ENCODE data around the gene PDSS2. TPM values are rescaled to one million over a fixed set of nuclear protein-coding genes. Genes with fewer than 3 reads are reported as not detected.
"Not testable (repeated sequence)": the region's sequence is repeated elsewhere in the genome, so short reads cannot be mapped to it uniquely, and the experiment has no call there.

The PDSS2 gene
- total RNA-seq, 2 donors from 2014 or later, result 11.4 to 12.3 TPM

GRCh38 chr6:107209406-107210305 is 249.7 kb downstream of the PDSS2 start:
- H3K4me1 Mint-ChIP-seq, result no peaks in the 10 kb centered on the region
- no peak for DNase-seq
- H3K27me3 Mint-ChIP-seq, result no peaks in the 10 kb centered on the region
- no peak for ATAC-seq
- no peaks in the 10 kb centered on the region for H3K36me3 Mint-ChIP-seq (ENCODE audit: low read depth)
- no peak overlapping the region for H3K27ac Mint-ChIP-seq
- H3K9me3 ChIP-seq (ENCODE audit: control insufficient read depth, low read length, poor library complexity, severe bottlenecking), result no peaks in the 10 kb centered on the region
- no peak overlapping the region for H3K4me3 Mint-ChIP-seq

GRCh38 chr6:107207251-107207873 is 252.0 kb downstream of the PDSS2 start:
- no peaks in the 10 kb centered on the region for H3K9me3 ChIP-seq (ENCODE audit: control insufficient read depth, low read length, poor library complexity, severe bottlenecking)
- DNase-seq (no peak), ATAC-seq (no peak)
- no peaks in the 10 kb centered on the region for H3K36me3 Mint-ChIP-seq (ENCODE audit: low read depth)
- no peaks in the 10 kb centered on the region for H3K27me3 Mint-ChIP-seq
- no peak overlapping the region for H3K4me3 Mint-ChIP-seq
- H3K27ac Mint-ChIP-seq, result no peak overlapping the region
- H3K4me1 Mint-ChIP-seq, result no peaks in the 10 kb centered on the region

- no peaks in the 10 kb centered on the region for H3K9me3 ChIP-seq (ENCODE audit: control insufficient read depth, low read length, poor library complexity, severe bottlenecking)
- Mint-ChIP-seq H3K27ac (no peak overlapping the region), H3K4me3 (no peak overlapping the region), H3K27me3 (no peaks in the 10 kb centered on the region), H3K36me3 (ENCODE audit: low read depth) (no peaks in the 10 kb centered on the region), H3K4me1 (no peaks in the 10 kb centered on the region)
- ATAC-seq (no peak), DNase-seq (no peak)
Observed at GRCh38 chr6:107205058-107205998, 254.0 kb downstream of the PDSS2 start.

- no peaks in the 10 kb centered on the region for H3K36me3 Mint-ChIP-seq (ENCODE audit: low read depth)
- no peak overlapping the region for H3K27ac Mint-ChIP-seq
- DNase-seq, result no peak
- no peaks in the 10 kb centered on the region for H3K9me3 ChIP-seq (ENCODE audit: control insufficient read depth, low read length, poor library complexity, severe bottlenecking)
- H3K4me3 Mint-ChIP-seq, result no peak overlapping the region
- no peaks in the 10 kb centered on the region for H3K27me3 Mint-ChIP-seq
- ATAC-seq, result no peak
- no peaks in the 10 kb centered on the region for H3K4me1 Mint-ChIP-seq
Observed at GRCh38 chr6:107202876-107203468, 256.4 kb downstream of the PDSS2 start.

- no peak overlapping the region for H3K27ac Mint-ChIP-seq
- ATAC-seq, result no peak
- H3K9me3 ChIP-seq (ENCODE audit: control insufficient read depth, low read length, poor library complexity, severe bottlenecking), result no peaks in the 10 kb centered on the region
- no peaks in the 10 kb centered on the region for H3K36me3 Mint-ChIP-seq (ENCODE audit: low read depth)
- no peak for DNase-seq
- peaks cover 2% of the 10 kb centered on the region for H3K4me1 Mint-ChIP-seq
- H3K27me3 Mint-ChIP-seq, result no peaks in the 10 kb centered on the region
- no peak overlapping the region for H3K4me3 Mint-ChIP-seq
Observed at GRCh38 chr6:107198631-107199416, 260.5 kb downstream of the PDSS2 start.

GRCh38 chr6:107196152-107196551 is 263.2 kb downstream of the PDSS2 start:
- no peak for DNase-seq
- ATAC-seq, result no peak
- H3K9me3 ChIP-seq (ENCODE audit: control insufficient read depth, low read length, poor library complexity, severe bottlenecking), result no peaks in the 10 kb centered on the region
- H3K27ac Mint-ChIP-seq, result no peak overlapping the region
- no peaks in the 10 kb centered on the region for H3K27me3 Mint-ChIP-seq
- peaks cover 2% of the 10 kb centered on the region for H3K4me1 Mint-ChIP-seq
- peaks cover under 1% of the 10 kb centered on the region for H3K36me3 Mint-ChIP-seq (ENCODE audit: low read depth)
- no peak overlapping the region for H3K4me3 Mint-ChIP-seq

GRCh38 chr6:107194723-107195122 is 264.6 kb downstream of the PDSS2 start:
- not testable (repeated sequence) for H3K4me3 Mint-ChIP-seq; DNase-seq; H3K36me3 Mint-ChIP-seq (ENCODE audit: low read depth); H3K4me1 Mint-ChIP-seq; H3K9me3 ChIP-seq (ENCODE audit: control insufficient read depth, low read length, poor library complexity, severe bottlenecking); H3K27ac Mint-ChIP-seq; H3K27me3 Mint-ChIP-seq; ATAC-seq

GRCh38 chr6:107192830-107193229 is 266.5 kb downstream of the PDSS2 start:
- no peak overlapping the region for H3K27ac Mint-ChIP-seq
- DNase-seq (no peak), ATAC-seq (no peak)
- peaks cover 10% of the 10 kb centered on the region for H3K36me3 Mint-ChIP-seq (ENCODE audit: low read depth)
- no peak overlapping the region for H3K4me3 Mint-ChIP-seq
- no peaks in the 10 kb centered on the region for H3K9me3 ChIP-seq (ENCODE audit: control insufficient read depth, low read length, poor library complexity, severe bottlenecking)
- no peaks in the 10 kb centered on the region for H3K27me3 Mint-ChIP-seq
- H3K4me1 Mint-ChIP-seq, result peaks cover 7% of the 10 kb centered on the region

GRCh38 chr6:107187630-107188029 is 271.7 kb downstream of the PDSS2 start:
- Mint-ChIP-seq H3K27me3 (no peaks in the 10 kb centered on the region), H3K27ac (no peak overlapping the region), H3K36me3 (ENCODE audit: low read depth) (peaks cover 10% of the 10 kb centered on the region), H3K4me1 (peaks cover 9% of the 10 kb centered on the region), H3K4me3 (no peak overlapping the region)
- ATAC-seq (no peak), DNase-seq (no peak)
- H3K9me3 ChIP-seq (ENCODE audit: control insufficient read depth, low read length, poor library complexity, severe bottlenecking), result no peaks in the 10 kb centered on the region

- H3K27ac Mint-ChIP-seq, result no peak overlapping the region
- DNase-seq (no peak), ATAC-seq (no peak)
- peaks cover 8% of the 10 kb centered on the region for H3K36me3 Mint-ChIP-seq (ENCODE audit: low read depth)
- H3K9me3 ChIP-seq (ENCODE audit: control insufficient read depth, low read length, poor library complexity, severe bottlenecking), result no peaks in the 10 kb centered on the region
- H3K4me1 Mint-ChIP-seq, result peaks cover 9% of the 10 kb centered on the region
- H3K27me3 Mint-ChIP-seq, result no peaks in the 10 kb centered on the region
- H3K4me3 Mint-ChIP-seq, result no peak overlapping the region
Observed at GRCh38 chr6:107186047-107186446, 273.3 kb downstream of the PDSS2 start.

GRCh38 chr6:107185391-107185970 is 273.9 kb downstream of the PDSS2 start:
- H3K27ac Mint-ChIP-seq, result no peak overlapping the region

GRCh38 chr6:107184435-107184834 is 274.9 kb downstream of the PDSS2 start:
- Mint-ChIP-seq H3K27me3 (no peaks in the 10 kb centered on the region), H3K27ac (no peak overlapping the region), H3K4me1 (peaks cover 4% of the 10 kb centered on the region), H3K36me3 (ENCODE audit: low read depth) (no peaks in the 10 kb centered on the region), H3K4me3 (no peak overlapping the region)
- no peaks in the 10 kb centered on the region for H3K9me3 ChIP-seq (ENCODE audit: control insufficient read depth, low read length, poor library complexity, severe bottlenecking)
- DNase-seq, result no peak
- ATAC-seq, result no peak

More at GRCh38 chr6:107185391-107185970, 273.9 kb downstream of the PDSS2 start:
- no peaks in the 10 kb centered on the region for H3K27me3 Mint-ChIP-seq
- peaks cover 5% of the 10 kb centered on the region for H3K36me3 Mint-ChIP-seq (ENCODE audit: low read depth)
- ATAC-seq (no peak), DNase-seq (no peak)
- no peak overlapping the region for H3K4me3 Mint-ChIP-seq
- H3K4me1 Mint-ChIP-seq, result peaks cover 8% of the 10 kb centered on the region
- H3K9me3 ChIP-seq (ENCODE audit: control insufficient read depth, low read length, poor library complexity, severe bottlenecking), result no peaks in the 10 kb centered on the region
